GM18870 (cell line): ENCODE measurements around the gene RESF1.

Source experiments
- ATAC-seq: cut with Tn5 transposase; IDR thresholded peaks from one replicate; pipeline ENCODE4 v1.9.1; 2021; ENCODE audit warnings: moderate library complexity; ENCODE audit not compliant: unreplicated experiment

RESF1 gene

GRCh38 chr12:31958569-31959160 is 550 bp upstream of the RESF1 start:
- no peak for ATAC-seq

DNA sequence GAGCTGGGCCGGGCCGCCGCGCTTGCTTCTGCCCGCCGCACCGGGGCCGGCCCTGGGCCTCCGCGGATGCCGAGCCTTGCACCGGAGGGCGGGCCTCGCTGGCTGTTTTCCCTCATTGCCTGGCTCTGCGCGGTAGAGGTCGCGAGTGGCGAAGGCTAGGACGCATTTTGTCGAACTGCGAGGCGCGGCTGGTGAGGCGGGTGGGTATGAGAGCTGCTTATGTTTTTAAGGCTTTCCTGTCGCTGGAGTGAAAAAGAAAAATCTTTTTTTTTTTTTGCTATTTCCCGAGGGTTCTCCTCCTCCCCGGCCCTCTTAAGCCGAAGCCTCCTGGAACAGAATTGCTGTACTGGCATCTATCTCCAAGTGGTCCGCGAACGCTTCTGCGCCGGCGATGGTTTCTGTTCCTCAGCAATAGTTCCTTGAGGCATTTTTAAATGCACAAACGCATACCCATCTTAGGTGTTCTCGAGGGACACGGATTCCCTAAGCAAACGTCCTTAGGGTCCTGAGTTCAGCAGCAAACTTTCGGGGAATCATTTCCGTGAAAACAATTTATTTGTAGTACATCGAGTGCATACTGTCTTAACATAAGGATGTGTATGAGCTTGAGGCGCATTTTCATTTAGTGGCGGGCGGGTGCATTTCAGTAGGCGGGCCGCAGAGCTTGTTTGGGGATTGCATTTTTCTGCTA is 631 bp downstream of the RESF1 start:
- ATAC-seq: peak; percentile 35

GRCh38 chr12:31961137-31961536 is 1.9 kb downstream of the RESF1 start:
- ATAC-seq: no peak

GRCh38 chr12:31962076-31962475 is 2.9 kb downstream of the RESF1 start:
- no peak for ATAC-seq

DNA sequence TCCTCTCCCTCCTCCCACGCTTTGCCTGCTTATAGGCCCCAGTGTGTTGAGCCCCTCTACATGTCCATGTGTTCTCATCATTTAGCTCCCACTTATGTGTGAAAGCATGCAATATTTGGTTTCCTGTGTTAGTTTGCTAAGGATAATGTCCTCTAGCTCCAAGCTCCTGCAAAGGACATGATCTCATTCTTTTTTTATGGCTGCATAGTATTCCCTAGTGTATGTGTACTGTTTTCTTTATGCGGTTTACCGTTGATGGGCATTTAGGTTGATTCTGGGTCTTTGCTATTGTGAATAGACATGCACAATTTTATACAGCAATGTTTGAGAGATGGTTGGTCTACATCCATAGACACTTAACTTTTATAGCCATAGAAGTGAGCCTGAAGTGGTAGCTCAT is 5.1 kb downstream of the RESF1 start:
- no peak for ATAC-seq

- ATAC-seq: no peak
These were observed 5.9 kb downstream of the RESF1 start for GRCh38 chr12:31965090-31965489.

DNA sequence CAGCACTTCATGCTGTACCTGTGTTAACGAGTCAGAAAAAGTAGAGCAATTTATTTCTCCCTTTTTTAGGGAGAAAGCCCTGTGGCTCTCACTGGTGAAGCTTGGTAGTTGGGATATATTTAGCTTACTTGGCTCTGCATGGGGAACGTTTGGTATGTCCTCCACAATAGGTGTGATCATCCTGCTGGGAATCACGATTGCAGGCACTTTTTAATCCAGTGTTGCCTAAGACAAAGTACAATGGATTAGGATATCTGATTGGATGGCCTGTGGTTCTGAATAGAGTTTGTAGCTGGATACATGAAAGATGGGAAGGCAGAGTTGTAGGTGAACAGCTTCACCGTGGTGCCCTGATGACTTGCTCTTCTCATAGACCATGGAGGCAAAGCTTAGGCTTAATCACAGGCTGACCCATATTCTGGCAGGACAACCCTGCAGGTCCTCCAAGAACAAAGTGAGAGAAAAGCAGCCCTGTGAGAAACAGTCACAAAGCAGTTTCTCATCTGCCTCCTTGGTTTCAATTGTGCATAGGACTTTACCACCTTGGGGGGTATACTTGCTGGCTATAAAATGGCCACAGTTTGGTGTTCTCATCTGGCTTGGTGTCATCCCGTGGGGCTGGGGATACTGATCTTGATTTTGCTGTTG is 7.5 kb downstream of the RESF1 start:
- ATAC-seq: no peak

GRCh38 chr12:31967539-31967938 is 8.3 kb downstream of the RESF1 start:
- ATAC-seq: no peak

GRCh38 chr12:31970199-31970598 is 11.0 kb downstream of the RESF1 start:
- no peak for ATAC-seq

DNA sequence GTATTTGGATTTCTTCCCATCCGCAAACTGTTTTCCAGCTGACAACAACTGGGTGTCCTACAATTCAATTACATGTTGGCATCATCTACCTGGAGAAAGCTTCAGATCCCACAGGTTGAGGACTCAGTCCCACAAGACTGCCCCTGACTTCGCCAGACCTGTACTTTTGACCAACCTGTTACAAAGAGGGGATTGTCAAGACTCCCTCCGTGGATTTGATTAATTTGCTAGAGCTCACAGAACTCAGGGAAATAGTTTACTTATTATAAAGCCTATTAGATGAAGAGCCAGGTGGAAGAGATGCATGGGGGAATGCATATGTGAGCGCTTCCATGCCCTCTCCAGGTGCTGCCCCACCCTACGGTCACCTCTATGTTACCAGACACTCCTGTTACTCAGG is 14.6 kb downstream of the RESF1 start:
- no peak for ATAC-seq

GRCh38 chr12:31974673-31975072 is 15.5 kb downstream of the RESF1 start:
- no peak for ATAC-seq

GRCh38 chr12:31984806-31985591 is 25.8 kb downstream of the RESF1 start:
- no peak for ATAC-seq

DNA sequence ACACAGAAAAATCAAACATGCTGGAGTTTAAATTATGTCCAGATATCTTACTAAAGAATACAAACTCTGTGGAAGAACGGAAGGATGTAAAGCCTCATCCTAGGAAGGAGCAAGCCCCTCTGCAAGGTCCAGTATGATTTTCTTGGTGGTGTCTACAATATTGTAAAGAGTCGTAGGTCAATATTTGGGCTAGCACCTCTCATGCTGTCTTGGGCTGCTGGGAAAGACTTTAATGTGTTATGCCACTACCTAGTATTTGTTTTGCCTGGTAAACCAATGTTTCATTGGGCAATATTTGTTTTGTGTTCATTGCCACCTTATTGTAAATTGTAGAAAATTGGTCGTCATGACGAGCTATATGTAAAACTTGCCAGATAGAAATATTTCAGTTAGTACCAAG is 26.6 kb downstream of the RESF1 start:
- no peak for ATAC-seq

- no peak for ATAC-seq
These were observed 30.6 kb downstream of the RESF1 start for GRCh38 chr12:31989571-31990362.

DNA sequence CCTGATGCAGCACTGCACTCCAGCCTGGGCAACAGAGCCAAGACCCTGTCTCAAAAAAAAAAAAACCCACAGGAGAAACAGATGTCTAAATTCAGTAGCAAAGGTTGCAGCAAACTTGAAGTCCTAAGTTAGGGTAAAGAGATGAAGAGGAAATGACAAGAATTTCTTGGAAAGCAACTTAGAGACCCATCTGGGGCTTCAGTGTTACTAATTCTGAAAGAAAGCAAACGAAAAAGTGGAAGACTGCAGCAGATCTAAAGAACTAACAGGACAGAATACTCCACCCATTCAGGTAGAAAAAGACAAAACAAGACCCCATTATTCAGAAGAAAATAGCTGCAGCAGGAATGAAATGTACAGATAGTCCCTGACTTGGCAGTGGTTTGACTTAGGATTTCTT is 31.9 kb downstream of the RESF1 start:
- ATAC-seq: no peak

DNA sequence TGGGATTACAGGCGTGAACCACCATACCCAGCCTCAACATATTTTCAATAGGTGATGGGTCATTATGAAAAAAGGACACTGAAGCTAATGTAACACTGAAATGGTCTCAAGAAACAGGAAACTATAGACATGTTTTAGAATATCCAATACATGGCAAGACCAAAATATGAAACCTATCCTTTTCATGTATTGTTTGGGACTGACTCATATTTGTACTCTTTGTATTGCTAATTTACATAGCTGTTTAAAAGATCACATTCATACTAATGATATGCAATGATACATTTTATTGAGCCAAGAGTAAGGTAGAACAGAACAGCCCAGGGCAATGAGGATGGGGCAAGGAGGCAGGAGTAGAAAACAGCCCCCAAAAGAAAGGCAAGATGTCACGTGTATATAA is 32.6 kb downstream of the RESF1 start:
- peak; percentile 77 for ATAC-seq

GRCh38 chr12:31999692-32000091 is 40.5 kb downstream of the RESF1 start:
- ATAC-seq: no peak

DNA sequence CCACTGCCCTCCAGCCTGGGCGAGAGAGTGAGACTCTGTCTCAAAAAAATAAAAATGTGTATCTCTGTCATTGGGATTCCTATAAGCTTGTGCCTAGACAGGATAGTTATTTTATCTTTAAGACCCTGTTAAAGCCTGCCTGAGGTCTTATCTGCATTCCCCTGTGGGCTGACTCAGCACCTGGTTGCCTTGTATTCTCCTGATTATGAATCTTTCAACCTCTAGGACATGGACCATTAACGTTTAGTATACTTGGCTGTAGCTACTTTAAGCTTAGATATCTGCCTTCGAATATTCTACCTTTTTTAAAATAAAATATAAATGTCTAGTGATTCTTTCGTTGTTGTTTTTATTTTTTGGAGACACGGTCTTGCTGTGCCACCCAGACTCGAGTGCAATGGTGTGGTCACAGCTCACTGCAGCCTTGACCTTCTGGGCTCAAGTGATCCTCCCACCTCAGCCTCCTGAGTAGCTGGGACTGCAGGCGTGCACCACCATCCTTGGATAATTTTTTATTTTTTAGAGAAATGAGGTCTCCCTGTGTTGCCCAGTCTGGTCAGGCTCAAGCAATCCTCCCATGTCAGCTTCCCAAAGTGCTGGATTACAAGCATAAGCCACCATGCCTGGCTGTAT is 41.3 kb downstream of the RESF1 start:
- ATAC-seq: no peak

DNA sequence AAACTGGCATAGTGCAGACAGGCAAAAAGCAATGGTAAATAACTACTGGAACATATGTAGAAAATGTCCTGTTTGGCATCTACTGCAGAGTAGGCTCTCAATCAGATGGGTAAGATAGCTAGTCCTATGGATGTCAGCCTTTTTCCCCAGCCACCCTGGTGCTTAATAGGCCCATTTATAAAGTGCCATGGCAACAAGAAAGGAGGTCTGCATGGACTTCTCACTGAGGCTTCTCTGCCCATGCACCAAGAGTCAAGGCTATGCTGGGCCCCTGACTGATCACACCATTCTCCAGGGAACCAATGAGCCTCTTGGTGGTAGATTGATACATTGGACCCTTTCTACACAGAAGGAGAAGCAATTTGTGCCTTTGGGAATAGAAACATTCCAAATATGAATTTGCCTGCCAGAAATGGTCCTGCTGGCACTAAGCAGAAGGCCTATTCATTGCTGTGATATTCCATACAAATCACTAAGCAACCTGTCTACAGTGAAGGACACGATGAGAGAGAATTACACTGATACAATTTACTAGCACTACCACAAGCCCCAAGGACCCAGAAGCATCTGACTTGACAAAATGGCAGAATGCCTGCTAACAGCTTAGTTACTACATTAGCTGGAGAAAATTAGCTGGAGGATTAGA is 43.8 kb downstream of the RESF1 start:
- no peak for ATAC-seq

DNA sequence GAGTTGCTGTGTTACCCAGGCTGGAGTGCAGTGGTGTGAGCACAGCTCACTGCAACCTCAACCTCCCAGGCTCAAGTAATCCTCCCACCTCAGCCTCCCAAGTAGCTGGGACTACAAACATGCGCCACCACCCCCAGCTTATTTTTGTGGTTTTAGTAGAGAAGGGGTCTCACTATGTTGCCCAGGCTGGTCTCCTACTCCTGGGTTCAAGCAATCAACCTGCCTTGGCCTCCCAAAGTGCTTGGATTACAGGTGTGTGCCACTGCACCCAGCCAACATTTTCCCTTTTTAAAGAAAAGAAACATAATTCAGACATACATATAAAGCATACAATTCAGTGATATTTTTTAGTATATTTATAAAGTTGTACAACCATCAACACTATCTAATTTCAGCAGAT is 44.4 kb downstream of the RESF1 start:
- ATAC-seq: no peak
